ENCODE measurements around the gene TRABD2A.

- TF ChIP-seq RBM22 (IDR thresholded peaks at IDR 0.05; ENCODE audit: low read depth, low read length, poor library complexity, severe bottlenecking) = no peak
- TF ChIP-seq POLR2A (conservative IDR thresholded peaks at IDR 0.05) = no peak
- no peak for TF ChIP-seq ATF3 (IDR thresholded peaks at IDR 0.05)
- TF ChIP-seq ATF3 (CRISPR knock-in tag; conservative IDR thresholded peaks at IDR 0.05) = no peak
- TF ChIP-seq ZNF274 (IDR thresholded peaks at IDR 0.05; ENCODE audit: borderline replicate concordance, low read depth, low read length) = no peak
- no peak for TF ChIP-seq KAT8 (IDR thresholded peaks at IDR 0.05; ENCODE audit: low read depth)
- TF ChIP-seq CREB1 (IDR thresholded peaks at IDR 0.05) = no peak
- TF ChIP-seq CREB1 (CRISPR knock-in tag; IDR thresholded peaks at IDR 0.05) = no peak
- TF ChIP-seq SP1 (CRISPR knock-in tag; IDR thresholded peaks at IDR 0.05) = no peak
- TF ChIP-seq POLR2G (IDR thresholded peaks at IDR 0.05; ENCODE audit: low read depth, low read length) = no peak
- TF ChIP-seq ZFP36 (IDR thresholded peaks at IDR 0.05; ENCODE audit: low read depth, low read length, partially characterized antibody) = no peak
- TF ChIP-seq, protein P1, sequence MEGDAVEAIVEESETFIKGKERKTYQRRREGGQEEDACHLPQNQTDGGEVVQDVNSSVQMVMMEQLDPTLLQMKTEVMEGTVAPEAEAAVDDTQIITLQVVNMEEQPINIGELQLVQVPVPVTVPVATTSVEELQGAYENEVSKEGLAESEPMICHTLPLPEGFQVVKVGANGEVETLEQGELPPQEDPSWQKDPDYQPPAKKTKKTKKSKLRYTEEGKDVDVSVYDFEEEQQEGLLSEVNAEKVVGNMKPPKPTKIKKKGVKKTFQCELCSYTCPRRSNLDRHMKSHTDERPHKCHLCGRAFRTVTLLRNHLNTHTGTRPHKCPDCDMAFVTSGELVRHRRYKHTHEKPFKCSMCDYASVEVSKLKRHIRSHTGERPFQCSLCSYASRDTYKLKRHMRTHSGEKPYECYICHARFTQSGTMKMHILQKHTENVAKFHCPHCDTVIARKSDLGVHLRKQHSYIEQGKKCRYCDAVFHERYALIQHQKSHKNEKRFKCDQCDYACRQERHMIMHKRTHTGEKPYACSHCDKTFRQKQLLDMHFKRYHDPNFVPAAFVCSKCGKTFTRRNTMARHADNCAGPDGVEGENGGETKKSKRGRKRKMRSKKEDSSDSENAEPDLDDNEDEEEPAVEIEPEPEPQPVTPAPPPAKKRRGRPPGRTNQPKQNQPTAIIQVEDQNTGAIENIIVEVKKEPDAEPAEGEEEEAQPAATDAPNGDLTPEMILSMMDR (IDR thresholded peaks at IDR 0.05 in 2 of 3, conservative IDR thresholded peaks at IDR 0.05 in 1 of 3; ENCODE audit: insufficient read depth in 2 of 3, low read depth in 1 of 3, low read length in 3 of 3) = no peak
These were observed 34.7 kb downstream of the TRABD2A start for GRCh38 chr2:84846041-84846663.
